Urinary bladder (tissue), 4 donors: ENCODE measurements around the gene TTLL11. TPM values are rescaled to one million over a fixed set of nuclear protein-coding genes. Genes with fewer than 3 reads are reported as not detected.
"Not testable (repeated sequence)": the region's sequence is repeated elsewhere in the genome, so short reads cannot be mapped to it uniquely, and the experiment has no call there.

ENCODE experiments used
- DNase-seq: peaks from one replicate; pipeline ENCODE4 v3.0.0-alpha.2; 2015; ENCODE audit errors: extremely low spot score
- H3K27ac ChIP-seq: one replicate; pipeline ENCODE4 v1.5.1; 2013; ENCODE audit warnings: low read depth, mild to moderate bottlenecking, moderate library complexity
- H3K36me3 ChIP-seq: one replicate; pipeline ENCODE4 v1.6.1; 2013; ENCODE audit warnings: mild to moderate bottlenecking, moderate library complexity; ENCODE audit not compliant: insufficient read depth
- H3K4me1 ChIP-seq: one replicate; pipeline ENCODE4 v1.6.1; 2013; ENCODE audit warnings: mild to moderate bottlenecking, moderate library complexity; ENCODE audit not compliant: insufficient read depth
- H3K4me3 ChIP-seq: one replicate; pipeline ENCODE4 v1.5.1; 2013; ENCODE audit warnings: low read depth, low read length
- WGBS: extraction: QIAGEN DNeasy Blood & Tissue Kit; methylation state at CpG from one replicate; pipeline ENCODE4 v1.1.7; 2013; 5-methylcytosine and 5-hydroxymethylcytosine counted together
- polyA plus RNA-seq: library from polyadenylated mRNA; stranded (reverse); fragments of 200-250 nt; gene quantifications from one replicate; pipeline ENCODE4 v1.2.3, GENCODE V29; 2013
- total RNA-seq: library from RNA; depleted of rRNA; stranded (reverse); fragments of >200 nt; gene quantifications from one replicate; pipeline ENCODE4 v1.2.3, GENCODE V29; 2014
- donor health status: healthy with polysubstance abuse.
- donor health status: healthy.

Gene TTLL11
- total and polyA plus RNA-seq, 2 donors: 12.8 to 14.4 TPM

- Histone ChIP-seq H3K4me3 (no peak overlapping the region), H3K36me3 (no peaks in the 10 kb centered on the region), H3K27ac (no peak overlapping the region), H3K4me1 (no peaks in the 10 kb centered on the region)
- DNase-seq: peak; percentile 31
- WGBS: 41% methylated on average over 5 of the region's 5 CpGs
Measured at GRCh38 chr9:122075135-122076030, 17.7 kb downstream of the TTLL11 start.

GRCh38 chr9:122071715-122072114 lies 21.4 kb downstream of the TTLL11 start:
- Histone ChIP-seq H3K4me3 (no peak overlapping the region), H3K36me3 (no peaks in the 10 kb centered on the region), H3K4me1 (no peaks in the 10 kb centered on the region), H3K27ac (no peak overlapping the region)
- DNase-seq: no peak
- 93% methylated on average over 3 of the region's 3 CpGs for WGBS

DNA sequence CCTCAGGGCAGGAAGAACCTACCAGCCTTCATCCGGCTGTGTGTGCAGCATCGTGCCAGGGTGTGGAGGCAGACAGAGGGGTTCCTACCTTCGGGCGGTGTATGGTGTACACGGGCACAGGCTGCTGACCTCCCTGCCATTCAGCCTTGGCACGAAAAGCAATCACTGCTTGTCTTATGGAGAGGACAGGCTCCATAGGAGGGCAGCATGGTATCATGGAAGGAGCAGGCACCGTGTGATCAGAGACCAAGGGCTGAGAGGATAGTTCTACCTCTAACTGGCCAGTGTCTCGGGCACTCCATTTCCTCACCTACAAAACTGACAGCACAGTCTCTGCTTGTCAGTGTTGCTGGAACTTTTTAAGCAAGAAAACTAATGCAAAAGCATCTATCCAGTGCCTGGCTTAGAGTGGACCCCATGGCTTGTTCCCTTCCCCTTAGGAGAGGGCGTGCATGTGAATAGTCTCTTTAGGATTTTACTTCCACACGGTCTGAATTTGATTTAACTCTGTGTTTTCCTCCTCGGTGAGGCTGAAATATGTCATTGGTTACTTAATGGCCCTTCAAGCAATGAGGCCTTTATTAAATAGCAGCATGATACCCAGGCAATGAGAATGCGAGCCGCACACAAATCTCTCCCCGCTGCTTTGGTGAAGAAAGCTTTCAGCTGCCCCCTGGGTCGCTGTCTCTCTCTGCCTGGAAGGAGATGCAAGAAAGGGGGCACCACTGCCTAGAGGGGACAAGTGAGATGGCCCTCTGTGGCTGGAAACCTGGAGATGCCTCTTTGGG lies 22.2 kb downstream of the TTLL11 start:
- Histone ChIP-seq H3K36me3 (no peaks in the 10 kb centered on the region), H3K4me1 (no peaks in the 10 kb centered on the region), H3K4me3 (no peak overlapping the region), H3K27ac (no peak overlapping the region)
- 90% methylated on average over 15 of the region's 15 CpGs for WGBS
- DNase-seq: no peak

GRCh38 chr9:122066680-122067079 lies 26.4 kb downstream of the TTLL11 start:
- not testable (repeated sequence) for H3K4me1 ChIP-seq, H3K36me3 ChIP-seq, H3K4me3 ChIP-seq, H3K27ac ChIP-seq, DNase-seq
- whole genome bisulfite sequencing: 71% methylated on average over 1 of the region's 1 CpG

DNA sequence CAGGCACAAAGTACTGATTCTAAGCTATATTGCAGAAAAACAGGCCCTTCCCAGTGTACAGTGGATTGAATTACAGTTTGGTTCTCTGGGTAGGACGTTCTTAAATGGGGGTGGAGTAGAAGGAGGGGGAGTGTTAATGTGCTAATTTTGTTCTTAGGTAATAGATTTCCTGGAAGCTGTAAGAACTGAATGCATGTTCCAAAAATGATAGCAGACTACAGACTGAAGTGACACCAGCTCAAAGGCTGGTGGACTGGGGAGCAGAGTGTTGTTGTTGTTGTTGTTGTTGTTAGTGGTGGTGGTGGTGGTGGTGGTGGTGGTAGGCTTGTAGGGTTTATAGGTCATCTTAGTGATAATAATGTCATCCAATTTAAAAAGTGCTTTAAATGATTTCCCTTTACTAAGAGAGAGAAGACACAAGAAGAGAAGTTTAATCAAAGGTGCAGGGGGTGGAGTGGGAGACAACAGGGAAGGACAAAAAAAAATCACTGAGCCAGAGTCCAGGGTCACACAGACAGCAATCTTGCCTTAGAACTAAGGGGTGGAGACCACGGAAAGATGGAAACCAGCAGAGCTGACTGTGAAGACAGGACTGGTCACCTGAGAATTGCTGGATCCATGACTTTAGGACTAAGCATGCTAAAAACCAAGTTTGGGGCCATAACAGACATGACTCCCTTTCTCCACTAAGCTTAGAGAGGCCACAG lies 27.0 kb downstream of the TTLL11 start:
- no peak for DNase-seq
- H3K4me1 ChIP-seq: no peaks in the 10 kb centered on the region
- 62% methylated on average over 2 of the region's 2 CpGs for WGBS
- H3K36me3 ChIP-seq: no peaks in the 10 kb centered on the region
- no peak overlapping the region for H3K4me3 ChIP-seq
- no peak overlapping the region for H3K27ac ChIP-seq

DNA sequence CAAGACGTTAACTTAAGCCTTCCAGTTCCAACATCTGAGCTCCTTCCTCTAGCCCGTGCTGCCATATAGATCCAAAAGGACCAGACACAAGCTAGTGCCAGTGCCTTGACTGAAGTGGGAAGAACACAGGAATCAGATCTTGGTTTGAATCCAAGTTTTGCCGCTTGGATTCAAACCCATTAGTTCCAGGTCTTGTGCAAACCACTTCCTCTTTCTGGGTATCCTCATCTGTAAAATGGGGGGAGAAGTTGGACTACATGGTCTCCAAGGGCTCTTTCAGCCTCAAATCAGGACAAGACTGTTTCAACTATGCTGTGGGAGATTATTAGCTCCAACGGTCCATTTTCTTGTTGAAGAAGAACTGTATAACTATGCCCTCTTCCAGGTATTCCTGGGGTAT lies 32.6 kb downstream of the TTLL11 start:
- no peak overlapping the region for H3K4me3 ChIP-seq
- no peak for DNase-seq
- H3K4me1 ChIP-seq: no peaks in the 10 kb centered on the region
- H3K36me3 ChIP-seq: no peaks in the 10 kb centered on the region
- 82% methylated on average over 4 of the region's 4 CpGs for WGBS
- no peak overlapping the region for H3K27ac ChIP-seq

GRCh38 chr9:122059955-122060324 lies 33.2 kb downstream of the TTLL11 start:
- DNase-seq: no peak
- no peaks in the 10 kb centered on the region for H3K4me1 ChIP-seq
- no peak overlapping the region for H3K27ac ChIP-seq
- no peaks in the 10 kb centered on the region for H3K36me3 ChIP-seq
- WGBS: 88% methylated on average over 1 of the region's 1 CpG
- H3K4me3 ChIP-seq: no peak overlapping the region

- Histone ChIP-seq H3K36me3 (no peaks in the 10 kb centered on the region), H3K4me3 (no peak overlapping the region), H3K27ac (no peak overlapping the region), H3K4me1 (no peaks in the 10 kb centered on the region)
- WGBS: 94% methylated on average over 9 of the region's 9 CpGs
- DNase-seq: no peak
Measured at GRCh38 chr9:122059214-122059954, 33.7 kb downstream of the TTLL11 start.

- no peaks in the 10 kb centered on the region for H3K36me3 ChIP-seq
- no peak for DNase-seq
Measured at GRCh38 chr9:122058709-122059108, 34.4 kb downstream of the TTLL11 start.

DNA sequence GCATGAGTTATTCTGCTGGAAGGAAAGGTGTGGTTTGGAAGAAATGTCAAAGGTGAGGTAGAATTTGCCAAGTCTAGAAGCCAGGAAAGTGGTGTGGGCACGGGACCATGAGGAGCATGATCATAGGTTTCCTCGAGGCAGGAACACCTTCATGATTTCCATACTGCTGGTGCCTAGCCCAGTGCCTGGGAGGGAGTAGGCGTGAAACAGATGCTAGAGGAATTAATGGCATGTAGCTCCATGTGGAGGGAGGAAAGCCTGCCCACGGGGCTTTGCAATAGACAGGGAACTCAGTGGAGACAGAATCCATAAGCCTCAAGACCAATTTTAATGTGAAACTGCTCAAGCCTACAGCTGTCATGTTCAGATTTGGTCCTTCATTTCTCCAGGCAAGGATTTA lies 35.1 kb downstream of the TTLL11 start:
- no peak overlapping the region for H3K4me3 ChIP-seq
- no peak overlapping the region for H3K27ac ChIP-seq
- H3K4me1 ChIP-seq: no peaks in the 10 kb centered on the region
- no peak for DNase-seq
- no peaks in the 10 kb centered on the region for H3K36me3 ChIP-seq
- 72% methylated on average over 4 of the region's 4 CpGs for WGBS

More at GRCh38 chr9:122058709-122059108, 34.4 kb downstream of the TTLL11 start:
- H3K27ac ChIP-seq: no peak overlapping the region
- H3K4me3 ChIP-seq: no peak overlapping the region
- no peaks in the 10 kb centered on the region for H3K4me1 ChIP-seq
- 98% methylated on average over 4 of the region's 4 CpGs for WGBS

DNA sequence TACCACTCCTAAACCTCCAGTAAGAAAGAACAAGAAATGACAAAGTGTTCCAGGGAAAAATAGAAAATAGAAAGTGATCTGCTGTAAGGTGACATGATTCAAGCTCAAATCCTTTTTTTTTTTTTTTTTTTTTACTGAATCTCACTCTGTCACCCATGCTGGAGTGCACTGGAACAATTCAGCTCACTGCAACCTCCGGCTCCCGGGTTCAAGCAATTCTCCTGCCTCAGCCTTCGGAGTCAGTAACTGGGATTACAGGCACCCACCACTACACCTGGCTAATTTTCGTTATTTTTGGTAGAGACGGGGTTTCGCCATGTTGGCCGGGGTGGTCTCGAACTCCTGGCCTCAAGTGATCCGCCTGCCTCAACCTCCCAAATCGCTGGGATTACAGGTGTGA lies 35.9 kb downstream of the TTLL11 start:
- Histone ChIP-seq H3K27ac (no peak overlapping the region), H3K36me3 (no peaks in the 10 kb centered on the region), H3K4me1 (no peaks in the 10 kb centered on the region), H3K4me3 (no peak overlapping the region)
- DNase-seq: no peak
- 95% methylated on average over 10 of the region's 10 CpGs for WGBS

- Histone ChIP-seq H3K4me3 (no peak overlapping the region), H3K27ac (no peak overlapping the region), H3K36me3 (no peaks in the 10 kb centered on the region), H3K4me1 (no peaks in the 10 kb centered on the region)
- WGBS: 86% methylated on average over 3 of the region's 3 CpGs
- no peak for DNase-seq
Measured at GRCh38 chr9:122056484-122056883, 36.6 kb downstream of the TTLL11 start.

DNA sequence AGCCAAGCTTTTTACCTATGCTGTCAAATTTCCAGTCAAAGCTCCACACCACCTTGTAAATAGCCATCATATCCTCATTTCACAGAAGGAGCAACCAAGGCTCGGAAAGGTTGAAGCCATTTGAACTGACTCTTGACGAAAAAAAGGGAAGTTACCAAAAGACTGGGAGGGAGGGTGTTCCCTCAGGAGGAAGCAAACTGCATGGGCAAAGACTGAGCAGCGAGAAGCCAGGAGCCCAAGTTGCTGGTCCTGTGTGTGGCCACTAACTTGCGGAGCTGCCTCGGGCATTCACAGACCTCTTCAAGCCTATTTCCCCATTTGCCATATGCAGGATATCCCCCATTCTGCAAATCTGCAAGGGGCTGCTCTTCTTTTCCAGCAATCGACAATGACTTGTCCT lies 37.4 kb downstream of the TTLL11 start:
- DNase-seq: no peak
- Histone ChIP-seq H3K27ac (no peak overlapping the region), H3K4me1 (no peaks in the 10 kb centered on the region), H3K36me3 (no peaks in the 10 kb centered on the region), H3K4me3 (no peak overlapping the region)
- WGBS: 92% methylated on average over 6 of the region's 6 CpGs
